Measurements from ENCODE around the gene SCARF2. TPM values are rescaled to one million over a fixed set of nuclear protein-coding genes. Genes with fewer than 3 reads are reported as not detected.
"Not testable (repeated sequence)": the region's sequence is repeated elsewhere in the genome, so short reads cannot be mapped to it uniquely, and the experiment has no call there.

Gene SCARF2
- total and polyA plus RNA-seq, 10 donors: 1.1 to 18.0 (median 9.4) TPM

- H3K9me3 ChIP-seq: no peaks in the 10 kb centered on the region
- peaks cover 3 to 12% (median 7%) of the 10 kb centered on the region in 6 donors for H3K4me1 ChIP-seq
- TF ChIP-seq CTCF (IDR thresholded peaks at IDR 0.05 in 8 of 11, conservative IDR thresholded peaks at IDR 0.05 in 3 of 11) (no peak), POLR2A (IDR thresholded peaks at IDR 0.05) (no peak), POLR2AphosphoS5 (IDR thresholded peaks at IDR 0.05) (no peak)
- no peaks in the 10 kb centered on the region for H3K27me3 ChIP-seq (replicated peaks in 1 of 7)
- DNase-seq: peak; percentile 9
- no peak overlapping the region for H3K27ac ChIP-seq
- 61 to 91% (median 75%) methylated on average over 3 of the region's 3 CpGs for WGBS, 5 donors
- H3K36me3 ChIP-seq: no peaks in the 10 kb centered on the region
- intact Hi-C loops (cut with DNase I; ENCODE audit: low total_unique reads): no loop called here
- H3K4me3 ChIP-seq: no peak overlapping the region
These were observed 23.2 kb downstream of the SCARF2 start for GRCh38 chr22:20414450-20414849.

DNA sequence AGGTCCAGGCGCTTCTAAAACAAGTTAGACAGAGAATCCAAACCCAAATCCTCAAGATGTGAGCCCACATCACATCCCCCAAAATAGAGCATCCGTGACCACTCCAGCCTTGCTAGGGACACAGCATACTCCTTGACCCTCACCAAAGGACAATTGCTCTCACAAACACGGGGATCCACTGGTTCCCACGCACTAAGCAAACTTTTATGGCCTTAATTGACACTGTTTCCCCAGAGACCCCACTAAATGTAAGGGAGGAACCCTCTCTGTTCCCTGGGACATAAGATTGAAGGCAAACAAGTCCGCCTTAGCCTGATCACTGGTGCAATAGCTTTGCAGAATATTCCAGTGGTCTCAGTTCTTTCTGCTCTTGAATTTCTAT, 23.6 kb downstream of the SCARF2 start:
- Histone ChIP-seq H3K9me3 (no peaks in the 10 kb centered on the region), H3K27ac (no peak overlapping the region), H3K27me3 (replicated peaks in 1 of 7) (no peaks in the 10 kb centered on the region), H3K36me3 (no peaks in the 10 kb centered on the region), H3K4me3 (no peak overlapping the region), H3K4me1 (peaks cover 3 to 12% (median 7%) of the 10 kb centered on the region in 6 donors)
- TF ChIP-seq CTCF (IDR thresholded peaks at IDR 0.05 in 8 of 11, conservative IDR thresholded peaks at IDR 0.05 in 3 of 11): no peak
- no peak for TF ChIP-seq POLR2AphosphoS5 (IDR thresholded peaks at IDR 0.05)
- TF ChIP-seq POLR2A (IDR thresholded peaks at IDR 0.05): no peak
- intact Hi-C loops (cut with DNase I; ENCODE audit: low total_unique reads): no loop called here
- WGBS, 5 donors: 75 to 94% (median 92%) methylated on average over 5 of the region's 5 CpGs
- DNase-seq: no peak

DNA sequence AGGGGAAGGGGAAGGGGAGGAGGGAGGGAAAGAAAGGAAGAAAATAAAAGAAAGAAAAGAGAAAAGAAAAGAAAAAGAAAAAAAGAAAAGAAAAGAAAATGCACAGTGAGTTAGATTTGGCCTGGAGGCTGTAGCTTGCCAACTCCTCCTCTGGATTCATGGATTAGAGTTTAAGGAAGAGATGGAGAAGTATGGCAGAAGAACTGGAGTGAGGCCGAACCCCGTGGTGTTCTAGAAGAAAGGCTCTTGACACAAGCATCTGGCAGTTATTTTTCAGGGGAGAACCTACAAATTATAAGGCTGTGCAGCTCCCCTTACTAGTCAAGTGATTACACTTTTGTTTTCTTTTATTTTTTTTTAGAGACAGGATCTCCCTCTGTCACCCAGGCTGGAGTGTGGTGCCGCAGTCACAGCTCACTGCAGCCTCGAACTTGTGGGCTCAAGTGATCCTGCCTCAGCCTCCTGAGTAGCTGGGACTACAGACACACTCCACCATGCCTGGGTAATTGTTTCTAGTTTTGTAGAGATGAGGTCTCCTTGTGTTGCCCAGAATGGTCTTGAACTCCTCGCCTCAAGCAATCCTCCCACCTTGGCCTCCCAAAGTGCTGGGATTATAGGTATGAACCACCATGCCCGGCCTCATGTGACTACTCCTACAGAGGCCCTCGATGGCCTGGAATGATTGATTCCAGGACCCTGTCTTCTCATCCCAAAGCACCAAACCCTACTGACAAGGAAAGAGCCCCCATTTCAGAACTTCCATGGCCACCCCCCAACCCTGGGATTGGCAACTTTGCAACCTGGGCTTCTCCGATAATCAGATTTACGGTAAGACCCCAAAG, 24.2 kb downstream of the SCARF2 start:
- peak; percentile 23 for DNase-seq
- TF ChIP-seq POLR2AphosphoS5 (IDR thresholded peaks at IDR 0.05) (no peak), CTCF (IDR thresholded peaks at IDR 0.05 in 8 of 11, conservative IDR thresholded peaks at IDR 0.05 in 3 of 11) (no peak), POLR2A (IDR thresholded peaks at IDR 0.05) (no peak)
- Histone ChIP-seq H3K4me3 (no peak overlapping the region), H3K9me3 (no peaks in the 10 kb centered on the region), H3K4me1 (peaks cover 3 to 9% (median 5%) of the 10 kb centered on the region in 6 donors), H3K27me3 (replicated peaks in 1 of 7) (no peaks in the 10 kb centered on the region), H3K27ac (no peak overlapping the region), H3K36me3 (no peaks in the 10 kb centered on the region)
- WGBS, 5 donors: 86 to 96% (median 94%) methylated on average over 9 of the region's 9 CpGs
- intact Hi-C loops (cut with DNase I; ENCODE audit: low total_unique reads): no loop called here

- peaks cover 0 to 1% (median 0%) of the 10 kb centered on the region in 6 donors for H3K4me1 ChIP-seq
- no peak overlapping the region for H3K4me3 ChIP-seq
- intact Hi-C loops (cut with DNase I; ENCODE audit: low total_unique reads): no loop called here
- peaks cover 0 to 4% (median 0%) of the 10 kb centered on the region in 6 donors for H3K36me3 ChIP-seq
- 69 to 84% (median 79%) methylated on average over 10 of the region's 10 CpGs for WGBS, 5 donors
- H3K27me3 ChIP-seq (replicated peaks in 1 of 7): no peaks in the 10 kb centered on the region
- no peak overlapping the region for H3K27ac ChIP-seq
- no peak for TF ChIP-seq POLR2AphosphoS5 (IDR thresholded peaks at IDR 0.05)
- TF ChIP-seq POLR2A (IDR thresholded peaks at IDR 0.05): no peak
- no peak for TF ChIP-seq CTCF (IDR thresholded peaks at IDR 0.05 in 8 of 11, conservative IDR thresholded peaks at IDR 0.05 in 3 of 11)
- DNase-seq: peak; percentile 10
- H3K9me3 ChIP-seq: no peaks in the 10 kb centered on the region
These were observed 25.0 kb downstream of the SCARF2 start for GRCh38 chr22:20412474-20413216.

DNA sequence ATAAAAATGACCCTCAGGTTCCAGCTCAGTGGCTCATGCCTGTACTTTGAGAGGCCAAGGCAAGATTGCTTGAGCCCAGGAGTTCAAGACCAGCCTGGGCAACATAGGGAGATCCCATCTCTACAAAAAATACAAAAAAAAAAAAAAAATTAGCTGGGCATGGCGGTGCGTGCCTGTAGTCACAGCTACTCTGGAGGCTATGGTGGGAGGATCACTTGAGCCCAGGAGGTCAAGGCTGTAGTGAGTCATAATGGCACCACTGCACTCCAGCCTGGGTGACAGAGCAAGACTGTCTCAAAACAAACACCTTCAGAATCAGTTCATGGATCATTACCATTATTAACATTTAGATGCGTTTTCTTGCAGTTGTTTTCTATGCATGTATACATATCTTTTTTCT, 28.2 kb downstream of the SCARF2 start:
- H3K27ac ChIP-seq; H3K9me3 ChIP-seq; intact Hi-C loops (cut with DNase I; ENCODE audit: low total_unique reads); H3K27me3 ChIP-seq (replicated peaks in 1 of 7); H3K4me3 ChIP-seq; H3K4me1 ChIP-seq: not testable (repeated sequence)
- peak; percentile 4 for DNase-seq
- WGBS, 5 donors: 88 to 100% (median 93%) methylated on average over 3 of the region's 3 CpGs
- H3K36me3 ChIP-seq: peaks cover 0 to 37% (median 22%) of the 10 kb centered on the region in 6 donors

Data from spleen (tissue), 11 donors.